Fibroblast of skin of abdomen (primary cell): ENCODE results near the gene CUEDC1. TPM values are rescaled to one million over a fixed set of nuclear protein-coding genes. Genes with fewer than 3 reads are reported as not detected.

Source experiments
- DNase-seq: peaks from one replicate; pipeline ENCODE4 v3.0.0-alpha.2; 2013
- polyA plus RNA-seq, 2 experiments: library from polyadenylated mRNA; unstranded; fragments of 120-200 nt; gene quantifications; one replicate each; pipeline ENCODE4 v1.2.1, GENCODE V29; 2013; ENCODE audit not compliant: insufficient read length in 2 of 2

CUEDC1 gene
- 41.0 TPM for polyA plus RNA-seq (2013, experiment 1 of 2; ENCODE audit: insufficient read length)
- 39.1 TPM for polyA plus RNA-seq (2013, experiment 2 of 2; ENCODE audit: insufficient read length)

GRCh38 chr17:57955183-57955931 is at the start of gene CUEDC1:
CUEDC1 (minus strand) TSS chr17:57955412; CDS start chr17:57885564, 69,848 bp downstream.
- peak; percentile 65 for DNase-seq

GRCh38 chr17:58004060-58004459 is 48.8 kb upstream of the CUEDC1 start:
- no peak for DNase-seq

- DNase-seq: no peak
Measured at GRCh38 chr17:58002973-58003372, 47.8 kb upstream of the CUEDC1 start.

- DNase-seq: no peak
Measured at GRCh38 chr17:58002154-58002948, 47.1 kb upstream of the CUEDC1 start.

GRCh38 chr17:58001461-58002124 is 46.4 kb upstream of the CUEDC1 start:
- DNase-seq: no peak

- DNase-seq: peak; percentile 62
Measured at GRCh38 chr17:57999496-58000017, 44.3 kb upstream of the CUEDC1 start.

- DNase-seq: no peak
Measured at GRCh38 chr17:57999010-57999495, 43.8 kb upstream of the CUEDC1 start.

GRCh38 chr17:57997085-57997809 is 42.0 kb upstream of the CUEDC1 start:
- DNase-seq: no peak

GRCh38 chr17:57995076-57995956 is 40.1 kb upstream of the CUEDC1 start:
- DNase-seq: peak; percentile 78

GRCh38 chr17:57994436-57994835 is 39.2 kb upstream of the CUEDC1 start:
- no peak for DNase-seq

GRCh38 chr17:57993471-57994365 is 38.5 kb upstream of the CUEDC1 start:
- DNase-seq: no peak

GRCh38 chr17:57991537-57991936 is 36.3 kb upstream of the CUEDC1 start:
- DNase-seq: no peak

- no peak for DNase-seq
Measured at GRCh38 chr17:57990037-57990436, 34.8 kb upstream of the CUEDC1 start.

- DNase-seq: peak; percentile 69
Measured at GRCh38 chr17:57988301-57989250, 33.4 kb upstream of the CUEDC1 start.

- DNase-seq: peak; percentile 77
Measured at GRCh38 chr17:57987581-57988300, 32.5 kb upstream of the CUEDC1 start, which contains the start of gene VEZF1. VEZF1 (minus strand) TSS chr17:57988254; CDS start chr17:57988111, 143 bp downstream.

- peak; percentile 73 for DNase-seq
Measured at GRCh38 chr17:57986841-57987580, 31.8 kb upstream of the CUEDC1 start.

- DNase-seq: peak; percentile 30
Measured at GRCh38 chr17:57985675-57985974, 30.4 kb upstream of the CUEDC1 start.
